PC-9 (cell line): ENCODE data around the gene TRIM44. TPM values are rescaled to one million over a fixed set of nuclear protein-coding genes. Genes with fewer than 3 reads are reported as not detected.

Source experiments
- BruUV-seq: library from RNA; stranded (reverse); fragments of 400-500 nt; replicated peaks from 2 replicates; lab custom pipeline; 2021; lab: Mats Ljungman, UMichigan
- CTCF ChIA-PET: fragments of 300-600 bp; sonication (Branson Sonifier 250); formaldehyde crosslinking; loops from one replicate; lab custom pipeline; 2022; ENCODE audit warnings: antibody characterized with exemption; lab: Charles Lee
- POLR2A ChIA-PET: fragments of 300-600 bp; sonication (Branson Sonifier 250); formaldehyde crosslinking; loops from one replicate; lab custom pipeline; 2022; ENCODE audit warnings: antibody characterized with exemption; ENCODE audit not compliant: unreplicated experiment; lab: Charles Lee
- DNase-seq, 2 experiments: peaks; one replicate each; pipeline versions ENCODE4 v3.0.0 to v3.0.0-alpha.2; 2015 to 2022; ENCODE audit warnings: mixed read lengths in 1 of 2
- H2AFZ ChIP-seq: fragments of 200-600 bp; sonication (generic); 2 replicates; pipeline ENCODE4 v1.8.1; 2017; ENCODE audit warnings: antibody characterized with exemption
- H3F3A ChIP-seq: fragments of 200-600 bp; sonication (generic); 2 replicates; pipeline ENCODE4 v1.8.1; 2017; ENCODE audit warnings: antibody characterized with exemption, mild to moderate bottlenecking, low read depth; ENCODE audit not compliant: insufficient read depth
- H3K27ac ChIP-seq: fragments of 200-600 bp; sonication (generic); 2 replicates; pipeline ENCODE4 v1.6.1; 2016; ENCODE audit warnings: mixed run types
- H3K27me3 ChIP-seq: fragments of 200-600 bp; sonication (generic); 2 replicates; pipeline ENCODE4 v1.6.1; 2016; ENCODE audit warnings: low read depth, mixed run types; ENCODE audit not compliant: insufficient read depth
- H3K36me3 ChIP-seq: fragments of 200-600 bp; sonication (generic); 2 replicates; pipeline ENCODE4 v1.6.1; 2016; ENCODE audit warnings: low read depth, mixed run types
- H3K4me1 ChIP-seq: fragments of 200-600 bp; sonication (generic); replicated peaks from 2 replicates; pipeline ENCODE4 v1.6.1; 2016; ENCODE audit warnings: mixed run types; ENCODE audit not compliant: insufficient read depth
- H3K4me2 ChIP-seq: fragments of 200-600 bp; sonication (generic); 2 replicates; pipeline ENCODE4 v1.6.1; 2017; ENCODE audit warnings: mixed run types
- H3K4me3 ChIP-seq: fragments of 200-600 bp; sonication (generic); 2 replicates; pipeline ENCODE4 v1.6.1; 2016; ENCODE audit warnings: mixed run types
- H3K79me2 ChIP-seq: fragments of 200-600 bp; sonication (generic); 2 replicates; pipeline ENCODE4 v1.6.1; 2017; ENCODE audit warnings: low read depth, mixed run types
- H3K9me2 ChIP-seq: fragments of 200-600 bp; sonication (generic); 2 replicates; pipeline ENCODE4 v1.8.1; 2017; ENCODE audit warnings: mild to moderate bottlenecking; ENCODE audit not compliant: insufficient read depth
- H3K9me3 ChIP-seq: fragments of 200-600 bp; sonication (generic); 2 replicates; pipeline ENCODE4 v1.8.1; 2016; ENCODE audit warnings: low read depth; ENCODE audit not compliant: insufficient read depth
- H4K20me1 ChIP-seq: fragments of 200-600 bp; sonication (generic); 2 replicates; pipeline ENCODE4 v1.8.1; 2017; ENCODE audit not compliant: insufficient read depth
- EZH2 ChIP-seq: fragments of 200-600 bp; sonication (generic); IDR thresholded peaks from 2 replicates; pipeline ENCODE4 v1.8.0; 2017; ENCODE audit warnings: antibody characterized with exemption, low read depth
- intact Hi-C: fragments of 100-400 bp; cut with micrococcal nuclease; formaldehyde crosslinking; loops from one replicate; pipeline ENCODE4 v1.10.0; 2022; ENCODE audit not compliant: unreplicated experiment
- total RNA-seq: library from RNA; stranded (reverse); gene quantifications from 2 replicates; pipeline ENCODE4 v1.2.3, GENCODE V29; 2021
- TF ChIP-seq, protein P1 (sequence below): fragments of 200-600 bp; sonication (generic); conservative IDR thresholded peaks from 2 replicates; pipeline ENCODE4 v1.6.1; 2017; ENCODE audit warnings: mixed run types, antibody characterized with exemption, mild to moderate bottlenecking, moderate library complexity

Gene TRIM44
- total RNA-seq, 1 experiment from 2014 or later = 100 TPM

DNA sequence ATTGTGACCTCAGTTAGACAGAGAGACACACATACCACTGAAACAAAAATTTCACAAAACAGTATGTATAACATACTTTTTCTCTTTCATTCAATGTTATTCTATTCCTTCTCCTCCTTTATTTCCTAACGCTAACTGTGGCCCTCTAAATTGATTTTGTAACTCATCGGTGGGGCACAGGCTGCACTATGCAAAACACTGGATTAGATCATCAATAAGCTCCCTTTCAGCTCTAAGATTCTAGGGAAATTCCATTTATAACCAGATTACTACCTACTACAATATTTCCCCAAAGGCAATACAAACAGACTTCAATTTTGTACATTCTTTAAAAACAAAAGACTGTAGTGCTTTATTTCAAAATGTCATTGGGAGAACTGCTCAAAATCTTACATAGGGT is 38.3 kb upstream of the TRIM44 start:
- H3K79me2 ChIP-seq = peaks cover 25% of the 10 kb centered on the region
- no peak overlapping the region for H2AFZ ChIP-seq
- intact Hi-C loops = no loop called here
- no TSS peak for BruUV-seq
- H3K9me3 ChIP-seq = no peaks in the 10 kb centered on the region
- no peaks in the 10 kb centered on the region for H3K27me3 ChIP-seq
- no peak overlapping the region for H3K4me3 ChIP-seq
- ChIA-PET POLR2A (interaction anchor here (0.6 kb wide), 2 partner anchors 28 to 171 kb away, joined by 3 to 6 read pairs; no protein-coding TSS in a partner anchor), CTCF (interaction anchor here (0.7 kb wide), 1 partner anchor 123 kb away, joined by 3 read pairs; no protein-coding TSS in a partner anchor)
- no peaks in the 10 kb centered on the region for H3K9me2 ChIP-seq
- H3K27ac ChIP-seq = no peak overlapping the region
- no peak for DNase-seq
- peaks cover 28% of the 10 kb centered on the region for H3K4me1 ChIP-seq
- no peaks in the 10 kb centered on the region for H4K20me1 ChIP-seq
- no peaks in the 10 kb centered on the region for H3K36me3 ChIP-seq
- TF ChIP-seq, protein P1, sequence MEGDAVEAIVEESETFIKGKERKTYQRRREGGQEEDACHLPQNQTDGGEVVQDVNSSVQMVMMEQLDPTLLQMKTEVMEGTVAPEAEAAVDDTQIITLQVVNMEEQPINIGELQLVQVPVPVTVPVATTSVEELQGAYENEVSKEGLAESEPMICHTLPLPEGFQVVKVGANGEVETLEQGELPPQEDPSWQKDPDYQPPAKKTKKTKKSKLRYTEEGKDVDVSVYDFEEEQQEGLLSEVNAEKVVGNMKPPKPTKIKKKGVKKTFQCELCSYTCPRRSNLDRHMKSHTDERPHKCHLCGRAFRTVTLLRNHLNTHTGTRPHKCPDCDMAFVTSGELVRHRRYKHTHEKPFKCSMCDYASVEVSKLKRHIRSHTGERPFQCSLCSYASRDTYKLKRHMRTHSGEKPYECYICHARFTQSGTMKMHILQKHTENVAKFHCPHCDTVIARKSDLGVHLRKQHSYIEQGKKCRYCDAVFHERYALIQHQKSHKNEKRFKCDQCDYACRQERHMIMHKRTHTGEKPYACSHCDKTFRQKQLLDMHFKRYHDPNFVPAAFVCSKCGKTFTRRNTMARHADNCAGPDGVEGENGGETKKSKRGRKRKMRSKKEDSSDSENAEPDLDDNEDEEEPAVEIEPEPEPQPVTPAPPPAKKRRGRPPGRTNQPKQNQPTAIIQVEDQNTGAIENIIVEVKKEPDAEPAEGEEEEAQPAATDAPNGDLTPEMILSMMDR = no peak
- no peak for TF ChIP-seq EZH2
- H3F3A ChIP-seq = peaks cover 13% of the 10 kb centered on the region
- H3K4me2 ChIP-seq = no peak overlapping the region

DNA sequence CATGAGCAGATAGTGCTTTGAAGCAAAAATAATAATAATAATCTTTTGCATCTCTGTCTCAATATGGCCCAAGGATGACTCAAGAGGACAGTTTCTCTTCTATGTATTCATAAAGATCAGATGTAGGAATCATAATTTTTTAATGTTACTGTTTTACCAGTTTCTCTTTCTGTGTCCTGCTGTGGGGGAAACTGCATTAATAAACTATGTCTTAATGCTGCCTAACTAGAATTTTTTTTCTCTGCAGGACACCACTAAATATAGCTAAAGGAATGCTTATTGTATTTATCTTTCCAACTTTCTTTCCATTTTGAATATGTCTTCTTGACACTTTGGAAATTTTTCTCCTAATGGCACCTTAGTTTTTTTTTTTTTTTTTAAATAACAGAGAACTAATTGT is 37.8 kb upstream of the TRIM44 start:
- H2AFZ ChIP-seq = no peak overlapping the region
- H3K27me3 ChIP-seq = no peaks in the 10 kb centered on the region
- no peak for DNase-seq
- TF ChIP-seq, protein P1 = no peak
- H4K20me1 ChIP-seq = no peaks in the 10 kb centered on the region
- H3F3A ChIP-seq = peaks cover 17% of the 10 kb centered on the region
- POLR2A ChIA-PET = no interaction called here
- H3K4me2 ChIP-seq = no peak overlapping the region
- no peaks in the 10 kb centered on the region for H3K9me3 ChIP-seq
- peaks cover 33% of the 10 kb centered on the region for H3K4me1 ChIP-seq
- H3K4me3 ChIP-seq = no peak overlapping the region
- intact Hi-C loops = no loop called here
- BruUV-seq = no TSS peak
- H3K79me2 ChIP-seq = peaks cover 21% of the 10 kb centered on the region
- H3K27ac ChIP-seq = no peak overlapping the region
- no peaks in the 10 kb centered on the region for H3K9me2 ChIP-seq
- H3K36me3 ChIP-seq = no peaks in the 10 kb centered on the region
- CTCF ChIA-PET = interaction anchor here (0.7 kb wide), 1 partner anchor 122 kb away, joined by 3 read pairs; no protein-coding TSS in a partner anchor

DNA sequence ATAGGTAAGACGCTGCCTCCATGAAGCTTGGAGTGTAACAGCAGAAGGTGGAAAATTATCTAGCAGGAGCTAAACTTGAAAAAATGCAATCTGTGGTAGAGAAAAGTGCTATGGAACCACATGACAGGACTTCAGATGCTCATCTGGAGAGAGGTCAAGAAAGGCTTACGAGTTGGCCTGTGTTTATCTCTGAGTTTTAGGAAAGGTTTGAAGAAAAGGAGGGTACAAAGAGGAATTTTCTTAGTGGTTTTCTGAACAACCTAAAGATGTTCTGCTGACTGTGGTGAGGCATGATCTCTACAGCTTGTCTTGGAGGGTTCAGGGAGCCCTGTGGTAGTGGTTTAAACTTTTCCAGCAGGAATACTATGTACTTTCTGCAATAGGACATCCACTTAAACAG is 36.1 kb upstream of the TRIM44 start:
- H3K36me3 ChIP-seq = no peaks in the 10 kb centered on the region
- BruUV-seq = no TSS peak
- peaks cover 4% of the 10 kb centered on the region; the same call in 1 of the 2 replicates for H3K79me2 ChIP-seq
- H3K9me3 ChIP-seq = no peaks in the 10 kb centered on the region
- no peak for TF ChIP-seq EZH2
- TF ChIP-seq, protein P1 = no peak
- no peak overlapping the region for H3K4me2 ChIP-seq
- peaks cover 32% of the 10 kb centered on the region for H3K4me1 ChIP-seq
- ChIA-PET CTCF (interaction anchor here (0.6 kb wide), 1 partner anchor 139 kb away, joined by 5 read pairs; no protein-coding TSS in a partner anchor), POLR2A (no interaction called here)
- no peaks in the 10 kb centered on the region for H3K27me3 ChIP-seq
- intact Hi-C loops = no loop called here
- H3K4me3 ChIP-seq = no peak overlapping the region
- H3F3A ChIP-seq = peaks cover 23% of the 10 kb centered on the region
- no peaks in the 10 kb centered on the region for H3K9me2 ChIP-seq
- no peak for DNase-seq
- H3K27ac ChIP-seq = no peak overlapping the region
- no peaks in the 10 kb centered on the region for H4K20me1 ChIP-seq
- H2AFZ ChIP-seq = no peak overlapping the region
